HepG2 (cell line): ENCODE measurements around the gene HBQ1. TPM values are rescaled to one million over a fixed set of nuclear protein-coding genes. Genes with fewer than 3 reads are reported as not detected.

Source experiments
- ATRX ChIP-seq: sonication (generic); formaldehyde crosslinking; IDR thresholded peaks from 2 replicates; pipeline ENCODE4 v1.4.0; 2020; ENCODE audit warnings: missing genetic modification reagents, borderline replicate concordance
- GRHL1 ChIP-seq: sonication (generic); formaldehyde crosslinking; conservative IDR thresholded peaks from 2 replicates; pipeline ENCODE4 v1.8.0; 2022; ENCODE audit warnings: missing genetic modification reagents
- MLX ChIP-seq: IDR thresholded peaks from 2 replicates; pipeline ENCODE4 v1.6.1; 2016
- PBX3 ChIP-seq: sonication (generic); formaldehyde crosslinking; IDR thresholded peaks from 2 replicates; pipeline ENCODE4 v1.8.1; 2023; ENCODE audit warnings: missing genetic modification reagents, inconsistent platforms, borderline replicate concordance
- RCOR2 ChIP-seq: IDR thresholded peaks from 2 replicates; pipeline ENCODE4 v1.6.1; 2016; ENCODE audit warnings: missing biosample characterization, missing genetic modification reagents
- SP2 ChIP-seq: sonication (generic); formaldehyde crosslinking; IDR thresholded peaks from 2 replicates; pipeline ENCODE4 v1.5.1; 2020; ENCODE audit warnings: mild to moderate bottlenecking, missing genetic modification reagents
- TBL1XR1 ChIP-seq: fragments of 150-350 bp; IDR thresholded peaks from 2 replicates; pipeline ENCODE4 v1.6.1; 2014; ENCODE audit warnings: borderline replicate concordance, low read length; ENCODE audit not compliant: partially characterized antibody
- USF2 ChIP-seq, 2 experiments: sonication (generic) in 1 of 2; formaldehyde crosslinking in 1 of 2; IDR thresholded peaks; 2 replicates each; pipeline versions ENCODE4 v1.5.1 to v1.6.1; 2011 to 2020; ENCODE audit warnings: borderline replicate concordance in 1 of 2, low read depth in 1 of 2, low read length in 1 of 2, mild to moderate bottlenecking in 1 of 2, missing genetic modification reagents in 1 of 2, moderate library complexity in 1 of 2
- WIZ ChIP-seq: sonication (generic); formaldehyde crosslinking; IDR thresholded peaks from 2 replicates; pipeline ENCODE4 v1.5.1; 2020; ENCODE audit warnings: mild to moderate bottlenecking, missing genetic modification reagents
- ZBTB21 ChIP-seq: sonication (generic); formaldehyde crosslinking; IDR thresholded peaks from 2 replicates; pipeline ENCODE4 v1.4.0; 2020; ENCODE audit warnings: missing genetic modification reagents
- ZFP41 ChIP-seq: sonication (generic); formaldehyde crosslinking; IDR thresholded peaks from 2 replicates; pipeline ENCODE4 v1.4.0; 2020; ENCODE audit warnings: mild to moderate bottlenecking, missing genetic modification reagents, borderline replicate concordance
- ZNF10 ChIP-seq: sonication (generic); formaldehyde crosslinking; IDR thresholded peaks from 2 replicates; pipeline ENCODE4 v1.4.0; 2020; ENCODE audit warnings: mild to moderate bottlenecking, low read depth, missing genetic modification reagents, borderline replicate concordance
- ZNF281 ChIP-seq: sonication (generic); formaldehyde crosslinking; IDR thresholded peaks from 2 replicates; pipeline ENCODE4 v1.4.0; 2020; ENCODE audit warnings: missing genetic modification reagents, borderline replicate concordance
- ZNF704 ChIP-seq: sonication (generic); formaldehyde crosslinking; IDR thresholded peaks from 2 replicates; pipeline ENCODE4 v1.8.1; 2023; ENCODE audit warnings: mild to moderate bottlenecking, inconsistent platforms, moderate library complexity, missing genetic modification reagents, borderline replicate concordance
- ZNF749 ChIP-seq: sonication (generic); formaldehyde crosslinking; IDR thresholded peaks from 2 replicates; pipeline ENCODE4 v1.8.0; 2022; ENCODE audit warnings: mild to moderate bottlenecking, missing genetic modification reagents, moderate library complexity, borderline replicate concordance
- ZNF841 ChIP-seq: sonication (generic); formaldehyde crosslinking; IDR thresholded peaks from 2 replicates; pipeline ENCODE4 v1.8.1; 2023; ENCODE audit warnings: missing genetic modification reagents, borderline replicate concordance
- polyA plus RNA-seq, 8 experiments: library from polyadenylated mRNA; depleted of rRNA in 3 of 8; stranded (reverse) in 7 of 8; unstranded in 1 of 8; fragments of >200 nt; fragmentation: Illumina TruSeq in 4 of 8; extraction: Trizol in 4 of 8; gene quantifications; 2 replicates each; pipeline versions ENCODE4 v1.2.1 to v1.2.3, GENCODE V29; 2011 to 2016; ENCODE audit warnings: low read depth in 4 of 8, missing spikeins in 1 of 8, mixed read lengths in 1 of 8; ENCODE audit not compliant: insufficient read depth in 1 of 8
- total RNA-seq, 5 experiments: library from RNA; depleted of rRNA; stranded (reverse); fragments of >200 nt; fragmentation: Illumina TruSeq; extraction: Trizol; gene quantifications; 2 replicates each; pipeline ENCODE4 v1.2.3, GENCODE V29; 2016; ENCODE audit warnings: low read depth in 1 of 5

HBQ1 gene
- total and polyA plus RNA-seq, 2 of the 13 experiments (the other 11 are each of a cell fraction or from before 2014, with no cell fraction given): 4.9 to 7.4 TPM

- TF ChIP-seq ZNF704 (peak; percentile 84), WIZ (CRISPR knock-in tag) (peak; percentile 61; the same call in 1 of the 2 replicates), ZFP41 (peak; percentile 94), ZBTB21 (0 out of 2 replicates have a peak, but pooled peaks have one; percentile 29), ZNF749 (CRISPR knock-in tag) (peak; percentile 94), MLX (peak; percentile 72), GRHL1 (no peak), ATRX (CRISPR knock-in tag) (no peak), SP2 (CRISPR knock-in tag) (peak; percentile 63; the same call in 1 of the 2 replicates), ZNF841 (peak; percentile 75; the same call in 1 of the 2 replicates), RCOR2 (CRISPR knock-in tag) (no peak; the same call in 1 of the 2 replicates), ZNF281 (peak; percentile 41; the same call in 1 of the 2 replicates), USF2 (IDR thresholded peaks at IDR 0.05; ENCODE audit: low read depth, low read length) (no peak), USF2 (CRISPR knock-in tag; IDR thresholded peaks at IDR 0.05; ENCODE audit: borderline replicate concordance) (peak; percentile 45; the same call in 1 of the 2 replicates), PBX3 (CRISPR knock-in tag) (peak; percentile 37; the same call in 1 of the 2 replicates), TBL1XR1 (no peak), ZNF10 (CRISPR knock-in tag) (no peak)
These were observed 48.8 kb downstream of the HBQ1 start, which contains the start of gene LUC7L (continued) for GRCh38 chr16:228852-229730.
